K562 (cell line): ENCODE results near the gene PDZRN3. TPM values are rescaled to one million over a fixed set of nuclear protein-coding genes. Genes with fewer than 3 reads are reported as not detected.

ENCODE experiments used
- ATAC-seq: fragments of 200-7000 bp; cut with Tn5 transposase; 3 replicates; pipeline ENCODE4 v1.9.1; 2020; ENCODE audit warnings: moderate library complexity
- BruUV-seq: library from RNA; stranded (reverse); fragments of 400-500 nt; replicated peaks from 2 replicates; lab custom pipeline; 2021; lab: Mats Ljungman, UMichigan
- CTCF ChIA-PET: fragments of 300-600 bp; formaldehyde crosslinking; extraction: SDS; loops from one replicate; lab custom pipeline; 2021; ENCODE audit warnings: low intra/inter-chr PET ratio; lab: Yijun Ruan, JAX
- POLR2A ChIA-PET: fragments of 300-600, 350-650 bp; sonication (Branson Sonifier 250); formaldehyde crosslinking; extraction: SDS; loops from one replicate; lab custom pipeline; 2021; ENCODE audit warnings: antibody characterized with exemption, inconsistent platforms; lab: Yijun Ruan, JAX
- DNase-seq, 4 experiments: peaks; one replicate each; pipeline versions ENCODE4 v3.0.0 to v3.0.0-alpha.2; 2011 to 2018; ENCODE audit warnings: low spot score in 3 of 4, mixed read lengths in 3 of 4; ENCODE audit errors: extremely low read depth in 1 of 4
- FAIRE-seq: peaks from 2 replicates; lab custom pipeline; 2011; peaks lifted over from hg19 to GRCh38; lab: Jason Lieb, UNC
- H2AFZ ChIP-seq: 2 replicates; pipeline ENCODE4 v1.6.0; 2011; ENCODE audit warnings: low read depth, low read length, control low read depth, inconsistent platforms
- H3K27ac ChIP-seq: fragments of 200-600 bp; 3 replicates; pipeline ENCODE4 v1.8.0; 2011; ENCODE audit warnings: low read depth, mild to moderate bottlenecking, control low read depth, inconsistent platforms, low read length, moderate library complexity, mixed read lengths; ENCODE audit errors: extremely low read depth
- H3K27me3 ChIP-seq, 2 experiments: fragments of 300-600 bp in 1 of 2; 2 replicates in 1 of 2; 3 replicates in 1 of 2; pipeline versions ENCODE4 v1.6.0 to v1.8.0; 2011; ENCODE audit warnings: inconsistent platforms in 2 of 2, low read length in 2 of 2, mild to moderate bottlenecking in 1 of 2, mixed read lengths in 1 of 2, moderate library complexity in 1 of 2; ENCODE audit not compliant: control insufficient read depth in 2 of 2, insufficient read depth in 2 of 2
- H3K36me3 ChIP-seq: fragments of 300-600 bp; 3 replicates; pipeline ENCODE4 v1.8.0; 2011; ENCODE audit warnings: mild to moderate bottlenecking, low read length, inconsistent platforms; ENCODE audit not compliant: control insufficient read depth, insufficient read depth
- H3K4me1 ChIP-seq, 2 experiments: fragments of 200-600 bp in 1 of 2; replicated peaks in 1 of 2; 2 replicates in 1 of 2; 3 replicates in 1 of 2; pipeline versions ENCODE4 v1.5.1 to v1.8.0; 2011; ENCODE audit warnings: inconsistent platforms in 2 of 2, low read length in 2 of 2, mild to moderate bottlenecking in 1 of 2, mixed read lengths in 1 of 2, moderate library complexity in 1 of 2; ENCODE audit not compliant: control insufficient read depth in 2 of 2, insufficient read depth in 2 of 2
- H3K4me2 ChIP-seq: 2 replicates; pipeline ENCODE4 v1.6.1; 2011; ENCODE audit warnings: low read length, control low read depth, inconsistent platforms, mixed read lengths; ENCODE audit not compliant: insufficient read depth
- H3K4me3 ChIP-seq: fragments of 200-600 bp; sonication (generic), shearing (Covaris generic); 2 replicates; pipeline ENCODE4 v1.5.1; 2016; ENCODE audit warnings: control low read depth, inconsistent platforms
- H3K79me2 ChIP-seq: fragments of 200-600 bp; 3 replicates; pipeline ENCODE4 v1.8.0; 2011; ENCODE audit warnings: low read length, inconsistent platforms; ENCODE audit not compliant: control insufficient read depth, insufficient read depth
- H3K9ac ChIP-seq, 2 experiments: 2 replicates each; pipeline versions ENCODE4 v1.6.0 to v1.6.1; 2011; ENCODE audit warnings: low read depth in 2 of 2, low read length in 2 of 2, control low read depth in 1 of 2, inconsistent platforms in 1 of 2, mild to moderate bottlenecking in 1 of 2, mixed read lengths in 1 of 2; ENCODE audit not compliant: insufficient read depth in 1 of 2
- H3K9me1 ChIP-seq: one replicate; pipeline ENCODE4 v1.6.0; 2011; ENCODE audit warnings: inconsistent platforms, mild to moderate bottlenecking, low read length, moderate library complexity; ENCODE audit not compliant: control insufficient read depth, insufficient read depth
- H3K9me3 ChIP-seq: replicated peaks from 2 replicates; pipeline ENCODE4 v1.5.1; 2011; ENCODE audit warnings: low read depth, low read length, inconsistent platforms; ENCODE audit not compliant: control insufficient read depth, insufficient read depth
- H4K20me1 ChIP-seq: replicated peaks from 2 replicates; pipeline ENCODE4 v1.6.1; 2011; ENCODE audit warnings: low read length, inconsistent platforms, mixed read lengths; ENCODE audit not compliant: control insufficient read depth, insufficient read depth
- DMBX1 ChIP-seq: fragments of 250-450 bp; sonication (Bioruptor Pico); IDR thresholded peaks from 2 replicates; pipeline ENCODE4 v1.8.0; 2022; ENCODE audit warnings: inconsistent platforms, mild to moderate bottlenecking, moderate library complexity, borderline replicate concordance
- FOS ChIP-seq: IDR thresholded peaks from 3 replicates; pipeline ENCODE4 v1.6.1; 2011; ENCODE audit not compliant: insufficient read length; ENCODE audit errors: extremely low read depth
- FOXP4 ChIP-seq: sonication (generic); formaldehyde crosslinking; IDR thresholded peaks from 2 replicates; pipeline ENCODE4 v1.8.0; 2022; ENCODE audit warnings: mild to moderate bottlenecking, missing genetic modification reagents, borderline replicate concordance
- MED1 ChIP-seq: sonication (generic); formaldehyde crosslinking; IDR thresholded peaks from 2 replicates; pipeline ENCODE4 v1.8.1; 2023; ENCODE audit warnings: missing genetic modification reagents, borderline replicate concordance
- NFIC ChIP-seq: fragments of 450-650 bp; IDR thresholded peaks from 2 replicates; pipeline ENCODE4 v1.6.1; 2017; ENCODE audit warnings: mild to moderate bottlenecking, inconsistent platforms
- PRMT5 ChIP-seq: sonication (generic); formaldehyde crosslinking; IDR thresholded peaks from 2 replicates; pipeline ENCODE4 v1.5.0; 2020; ENCODE audit warnings: missing genetic modification reagents
- PYGO2 ChIP-seq: fragments of 450-650 bp; IDR thresholded peaks from 2 replicates; pipeline ENCODE4 v1.6.1; 2016; ENCODE audit warnings: mild to moderate bottlenecking, missing genetic modification characterization, moderate library complexity, missing compliant biosample characterization
- ZNF347 ChIP-seq: fragments of 450-650 bp; formaldehyde crosslinking; IDR thresholded peaks from 2 replicates; pipeline ENCODE4 v1.4.0; 2020; ENCODE audit warnings: low read depth, mild to moderate bottlenecking, moderate library complexity
- ZNF589 ChIP-seq: fragments of 200-800 bp; sonication (Bioruptor generic); IDR thresholded peaks from 2 replicates; pipeline ENCODE4 v1.6.1; 2016; ENCODE audit warnings: low read depth, missing genetic modification characterization, missing compliant biosample characterization
- whole genome bisulfite sequencing: fragments of 100-300 bp; shearing (Covaris generic); methylation state at CpG from one replicate; pipeline ENCODE4 v1.1.6; 2016; ENCODE audit warnings: low coverage, mixed read lengths; ENCODE audit not compliant: insufficient coverage; ENCODE audit errors: missing lambda C conversion rate; 5-methylcytosine and 5-hydroxymethylcytosine counted together
- in situ Hi-C: fragments of 300-500 bp; cut with MboI; formaldehyde crosslinking; loops from 4 replicates; pipeline ENCODE4 v1.15.0; 2018; ENCODE audit warnings: inconsistent platforms, mixed read lengths
- intact Hi-C: fragments of 100-400 bp; cut with micrococcal nuclease; formaldehyde crosslinking; loops from 2 replicates; pipeline ENCODE4 v1.14.2; 2022
- polyA plus RNA-seq, 8 experiments: library from polyadenylated mRNA; depleted of rRNA in 4 of 8; stranded (reverse) in 5 of 8; unstranded in 3 of 8; fragments of >200 nt; fragmentation: Nextera tagmentation in 2 of 8; fragmentation: Illumina TruSeq in 1 of 8; extraction: Ambion mirVana in 2 of 8; extraction: Trizol in 1 of 8; gene quantifications; 2 replicates each; pipeline versions ENCODE4 v1.2.1 to v1.2.3, GENCODE V29; 2011 to 2014; ENCODE audit warnings: inconsistent platforms in 1 of 8, missing spikeins in 1 of 8
- total RNA-seq, 7 experiments: library from RNA; depleted of rRNA in 6 of 7; stranded (reverse); fragments of >200 nt in 6 of 7; fragmentation: Illumina TruSeq in 2 of 7; extraction: Trizol in 2 of 7; gene quantifications; 2 replicates each; pipeline versions ENCODE4 v1.2.1 to v1.2.3, GENCODE V29; 2011 to 2021; ENCODE audit warnings: low replicate concordance in 1 of 7
- TF ChIP-seq, protein P1 (sequence below): fragments of 450-650 bp; IDR thresholded peaks from 2 replicates; pipeline ENCODE4 v1.6.1; 2016; ENCODE audit warnings: borderline replicate concordance

Gene PDZRN3
- total and polyA plus RNA-seq, 9 of the 15 experiments (the other 6 are each of a cell fraction or from before 2014, with no cell fraction given), result 0.16 TPM; not detected in 8

- TF ChIP-seq FOXP4, result no peak
- no peak for TF ChIP-seq ZNF347 (CRISPR knock-in tag)
- no peak for TF ChIP-seq ZNF589 (CRISPR knock-in tag)
- no peak for TF ChIP-seq MED1
- TF ChIP-seq, protein P1, sequence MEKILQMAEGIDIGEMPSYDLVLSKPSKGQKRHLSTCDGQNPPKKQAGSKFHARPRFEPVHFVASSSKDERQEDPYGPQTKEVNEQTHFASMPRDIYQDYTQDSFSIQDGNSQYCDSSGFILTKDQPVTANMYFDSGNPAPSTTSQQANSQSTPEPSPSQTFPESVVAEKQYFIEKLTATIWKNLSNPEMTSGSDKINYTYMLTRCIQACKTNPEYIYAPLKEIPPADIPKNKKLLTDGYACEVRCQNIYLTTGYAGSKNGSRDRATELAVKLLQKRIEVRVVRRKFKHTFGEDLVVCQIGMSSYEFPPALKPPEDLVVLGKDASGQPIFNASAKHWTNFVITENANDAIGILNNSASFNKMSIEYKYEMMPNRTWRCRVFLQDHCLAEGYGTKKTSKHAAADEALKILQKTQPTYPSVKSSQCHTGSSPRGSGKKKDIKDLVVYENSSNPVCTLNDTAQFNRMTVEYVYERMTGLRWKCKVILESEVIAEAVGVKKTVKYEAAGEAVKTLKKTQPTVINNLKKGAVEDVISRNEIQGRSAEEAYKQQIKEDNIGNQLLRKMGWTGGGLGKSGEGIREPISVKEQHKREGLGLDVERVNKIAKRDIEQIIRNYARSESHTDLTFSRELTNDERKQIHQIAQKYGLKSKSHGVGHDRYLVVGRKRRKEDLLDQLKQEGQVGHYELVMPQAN, result no peak
- TF ChIP-seq, all 486 proteins: peak for 0
Observed at GRCh38 chr3:73575519-73575918, 49.2 kb downstream of the PDZRN3 start (continued).

DNA sequence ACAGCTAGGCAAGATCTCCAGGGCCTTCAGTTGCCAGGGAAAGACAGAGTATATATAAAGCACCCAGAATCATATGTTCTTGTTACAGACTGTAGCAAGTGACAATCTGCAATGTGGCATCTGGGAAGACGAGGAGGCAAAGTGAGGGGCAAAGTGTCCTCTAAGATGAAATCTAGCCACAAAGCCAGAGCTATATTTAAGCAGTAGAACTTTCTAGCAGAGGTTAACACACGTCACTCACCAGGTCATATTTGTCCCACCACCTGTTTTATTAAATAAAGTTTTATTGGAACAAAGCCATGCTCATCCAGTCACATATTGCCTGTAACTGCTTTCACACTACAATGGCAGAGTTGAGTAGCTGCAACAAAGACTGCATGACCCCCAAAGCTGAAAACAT, 51.5 kb downstream of the PDZRN3 start:
- intact Hi-C loops, result no loop called here
- Histone ChIP-seq H3K9ac (no peak overlapping the region), H3K36me3 (no peaks in the 10 kb centered on the region), H3K4me2 (no peak overlapping the region), H3K9me1 (no peaks in the 10 kb centered on the region), H4K20me1 (no peaks in the 10 kb centered on the region), H3K4me3 (no peak overlapping the region), H2AFZ (no peak overlapping the region), H3K27me3 (no peaks in the 10 kb centered on the region), H3K9me3 (no peaks in the 10 kb centered on the region), H3K79me2 (no peaks in the 10 kb centered on the region), H3K27ac (no peak overlapping the region), H3K4me1 (no peaks in the 10 kb centered on the region)
- in situ Hi-C loops, result no loop called here
- no TSS peak for BruUV-seq
- ChIA-PET CTCF (no interaction called here), POLR2A (no interaction called here)
- DNase-seq, result no peak
- no peak for FAIRE-seq
- no peak for ATAC-seq
- 10% methylated on average over 2 of the region's 2 CpGs for WGBS
- no peak for TF ChIP-seq DMBX1
- TF ChIP-seq PRMT5 (CRISPR knock-in tag), result no peak
- TF ChIP-seq PYGO2 (tag), result no peak
- no peak for TF ChIP-seq FOS
- no peak for TF ChIP-seq NFIC
